GM21381 (cell line): Measurements from ENCODE around the gene KYNU.

ENCODE experiments used
- ATAC-seq: cut with Tn5 transposase; IDR thresholded peaks from one replicate; pipeline ENCODE4 v1.9.1; 2021; ENCODE audit warnings: mild to moderate bottlenecking, moderate library complexity; ENCODE audit not compliant: unreplicated experiment

Gene KYNU

GRCh38 chr2:142954493-142954892, 77.0 kb downstream of the KYNU start:
- ATAC-seq = no peak

- no peak for ATAC-seq
Measured at GRCh38 chr2:142957144-142957543, 79.7 kb downstream of the KYNU start.

- no peak for ATAC-seq
Measured at GRCh38 chr2:142961202-142961601, 83.7 kb downstream of the KYNU start.

- ATAC-seq = no peak
Measured at GRCh38 chr2:142965443-142965842, 88.0 kb downstream of the KYNU start.

- ATAC-seq = no peak
Measured at GRCh38 chr2:142966284-142966683, 88.8 kb downstream of the KYNU start.

GRCh38 chr2:142967060-142967459, 89.6 kb downstream of the KYNU start:
- ATAC-seq = no peak

- ATAC-seq = no peak
Measured at GRCh38 chr2:142973160-142973821, 95.8 kb downstream of the KYNU start.

- ATAC-seq = no peak
Measured at GRCh38 chr2:142973822-142974207, 96.4 kb downstream of the KYNU start.

- ATAC-seq = peak; percentile 54
Measured at GRCh38 chr2:142974288-142975024, 97.0 kb downstream of the KYNU start.

GRCh38 chr2:142975239-142975638, 97.8 kb downstream of the KYNU start:
- ATAC-seq = no peak

- ATAC-seq = peak; percentile 31
Measured at GRCh38 chr2:142980246-142981068, 103.0 kb downstream of the KYNU start.

GRCh38 chr2:142981069-142981378, 103.6 kb downstream of the KYNU start:
- ATAC-seq = no peak

GRCh38 chr2:142981756-142982155, 104.3 kb downstream of the KYNU start:
- ATAC-seq = no peak

- ATAC-seq = peak; percentile 82
Measured at GRCh38 chr2:142983174-142983573, 105.7 kb downstream of the KYNU start.

GRCh38 chr2:142984657-142985056, 107.2 kb downstream of the KYNU start:
- no peak for ATAC-seq

- ATAC-seq = no peak
Measured at GRCh38 chr2:142987044-142987443, 109.6 kb downstream of the KYNU start.

- ATAC-seq = peak; percentile 45
Measured at GRCh38 chr2:142989273-142990204, 112.1 kb downstream of the KYNU start.

GRCh38 chr2:142991295-142991694, 113.8 kb downstream of the KYNU start:
- ATAC-seq = no peak

- no peak for ATAC-seq
Measured at GRCh38 chr2:142992840-142993239, 115.4 kb downstream of the KYNU start.

GRCh38 chr2:142993771-142994170, 116.3 kb downstream of the KYNU start:
- ATAC-seq = no peak

GRCh38 chr2:142994665-142995064, 117.2 kb downstream of the KYNU start:
- no peak for ATAC-seq
